ENCODE results near the gene ITGB1BP1.

Gene ITGB1BP1

GRCh38 chr2:9443526-9443925 lies 20.2 kb upstream of the ITGB1BP1 start:
- H3K4me3 ChIP-seq (ENCODE audit: low read depth, low read length): no peak overlapping the region

DNA sequence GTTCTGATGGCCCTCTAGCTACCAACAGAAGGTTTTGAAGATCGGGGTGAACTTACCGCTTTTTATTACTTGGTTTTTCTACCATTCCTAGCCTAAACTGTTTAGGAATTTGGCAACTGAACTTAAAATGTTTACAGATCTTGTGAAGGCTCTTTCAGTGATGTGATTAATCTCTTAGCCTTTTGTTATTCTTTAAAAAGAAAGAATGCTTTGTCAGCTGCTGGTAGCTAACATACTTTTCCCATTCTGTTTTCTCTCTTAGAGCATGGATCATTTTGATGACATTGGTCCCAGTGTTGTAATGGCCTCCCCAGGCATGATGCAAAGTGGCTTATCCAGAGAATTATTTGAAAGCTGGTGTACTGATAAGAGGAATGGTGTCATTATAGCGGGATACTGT lies 18.2 kb upstream of the ITGB1BP1 start:
- H3K4me3 ChIP-seq (ENCODE audit: low read depth, low read length): no peak overlapping the region
- DNase-seq (ENCODE audit: low read depth): no peak
- TF ChIP-seq, protein P1, sequence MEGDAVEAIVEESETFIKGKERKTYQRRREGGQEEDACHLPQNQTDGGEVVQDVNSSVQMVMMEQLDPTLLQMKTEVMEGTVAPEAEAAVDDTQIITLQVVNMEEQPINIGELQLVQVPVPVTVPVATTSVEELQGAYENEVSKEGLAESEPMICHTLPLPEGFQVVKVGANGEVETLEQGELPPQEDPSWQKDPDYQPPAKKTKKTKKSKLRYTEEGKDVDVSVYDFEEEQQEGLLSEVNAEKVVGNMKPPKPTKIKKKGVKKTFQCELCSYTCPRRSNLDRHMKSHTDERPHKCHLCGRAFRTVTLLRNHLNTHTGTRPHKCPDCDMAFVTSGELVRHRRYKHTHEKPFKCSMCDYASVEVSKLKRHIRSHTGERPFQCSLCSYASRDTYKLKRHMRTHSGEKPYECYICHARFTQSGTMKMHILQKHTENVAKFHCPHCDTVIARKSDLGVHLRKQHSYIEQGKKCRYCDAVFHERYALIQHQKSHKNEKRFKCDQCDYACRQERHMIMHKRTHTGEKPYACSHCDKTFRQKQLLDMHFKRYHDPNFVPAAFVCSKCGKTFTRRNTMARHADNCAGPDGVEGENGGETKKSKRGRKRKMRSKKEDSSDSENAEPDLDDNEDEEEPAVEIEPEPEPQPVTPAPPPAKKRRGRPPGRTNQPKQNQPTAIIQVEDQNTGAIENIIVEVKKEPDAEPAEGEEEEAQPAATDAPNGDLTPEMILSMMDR (IDR thresholded peaks at IDR 0.05; ENCODE audit: low read depth, low read length, missing control alignments): no peak

More at GRCh38 chr2:9443526-9443925, 20.2 kb upstream of the ITGB1BP1 start:
- TF ChIP-seq, protein P1 (IDR thresholded peaks at IDR 0.05; ENCODE audit: low read depth, low read length, missing control alignments): no peak
- DNase-seq (ENCODE audit: low read depth): no peak

DNA sequence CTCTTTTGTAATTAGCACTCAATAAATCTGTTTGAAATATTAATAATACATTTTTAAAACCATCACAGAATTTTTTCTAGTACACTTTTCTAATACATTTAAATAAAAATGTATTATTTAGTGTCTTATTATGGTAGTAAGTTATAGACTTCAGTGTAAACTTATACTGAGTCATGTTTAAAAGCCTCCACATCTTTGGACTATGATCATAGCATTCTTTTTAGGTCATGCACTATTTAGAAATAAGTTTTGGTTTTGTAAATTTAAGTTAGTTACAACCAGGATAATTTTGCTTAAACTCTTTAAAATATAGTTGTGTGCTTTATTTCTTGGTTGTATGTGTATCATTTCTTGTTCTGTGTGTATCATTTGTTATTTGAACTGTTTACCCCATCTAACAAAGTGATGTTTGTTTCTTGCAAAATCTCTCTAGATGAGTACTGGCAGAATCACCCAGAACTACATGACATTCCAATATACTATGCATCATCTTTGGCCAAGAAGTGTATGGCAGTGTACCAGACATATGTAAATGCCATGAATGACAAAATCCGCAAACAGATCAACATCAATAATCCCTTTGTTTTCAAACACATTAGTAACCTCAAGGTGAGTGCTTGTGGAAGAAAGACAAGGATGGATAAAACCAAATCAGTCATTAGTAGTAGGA lies 16.9 kb upstream of the ITGB1BP1 start:
- H3K4me3 ChIP-seq (ENCODE audit: low read depth, low read length): no peak overlapping the region
- TF ChIP-seq, protein P1 (IDR thresholded peaks at IDR 0.05; ENCODE audit: low read depth, low read length, missing control alignments): no peak
- DNase-seq (ENCODE audit: low read depth): no peak

GRCh38 chr2:9439536-9439935 lies 16.2 kb upstream of the ITGB1BP1 start:
- no peak for DNase-seq (ENCODE audit: low read depth)
- TF ChIP-seq, protein P1 (IDR thresholded peaks at IDR 0.05; ENCODE audit: low read depth, low read length, missing control alignments): no peak
- no peak overlapping the region for H3K4me3 ChIP-seq (ENCODE audit: low read depth, low read length)

- DNase-seq (ENCODE audit: low read depth): no peak
Observed at GRCh38 chr2:9434489-9434888, 11.2 kb upstream of the ITGB1BP1 start.

GRCh38 chr2:9430316-9431293 lies 7.3 kb upstream of the ITGB1BP1 start:
- DNase-seq (ENCODE audit: low read depth): no peak
- TF ChIP-seq, protein P1 (IDR thresholded peaks at IDR 0.05; ENCODE audit: low read depth, low read length, missing control alignments): no peak
- H3K4me3 ChIP-seq (ENCODE audit: low read depth, low read length): no peak overlapping the region

More at GRCh38 chr2:9434489-9434888, 11.2 kb upstream of the ITGB1BP1 start:
- H3K4me3 ChIP-seq (ENCODE audit: low read depth, low read length): no peak overlapping the region
- TF ChIP-seq, protein P1 (IDR thresholded peaks at IDR 0.05; ENCODE audit: low read depth, low read length, missing control alignments): no peak

All from GM12864 (cell line).